8988T (cell line): Measurements from ENCODE around the gene CNNM4.
"Not testable (repeated sequence)": the region's sequence is repeated elsewhere in the genome, so short reads cannot be mapped to it uniquely, and the experiment has no call there.

Source experiments
- DNase-seq: peaks from one replicate; pipeline ENCODE4 v3.0.0; 2011

The CNNM4 gene

GRCh38 chr2:96796497-96796896 is 35.8 kb downstream of the CNNM4 start:
- DNase-seq, result not testable (repeated sequence)

- no peak for DNase-seq
Observed at GRCh38 chr2:96797066-96797625, 36.4 kb downstream of the CNNM4 start.

- DNase-seq, result no peak
Observed at GRCh38 chr2:96798733-96799622, 38.3 kb downstream of the CNNM4 start.

GRCh38 chr2:96799623-96799935 is 38.9 kb downstream of the CNNM4 start:
- no peak for DNase-seq

GRCh38 chr2:96800061-96801004 is 39.6 kb downstream of the CNNM4 start:
- DNase-seq, result no peak

- peak; percentile 89 for DNase-seq
Observed at GRCh38 chr2:96801005-96801785, 40.5 kb downstream of the CNNM4 start.

GRCh38 chr2:96801786-96802595 is 41.3 kb downstream of the CNNM4 start:
- no peak for DNase-seq

GRCh38 chr2:96802721-96803120 is 42.0 kb downstream of the CNNM4 start:
- no peak for DNase-seq

- no peak for DNase-seq
Observed at GRCh38 chr2:96804986-96805385, 44.3 kb downstream of the CNNM4 start.

GRCh38 chr2:96805946-96806345 is 45.2 kb downstream of the CNNM4 start:
- not testable (repeated sequence) for DNase-seq

GRCh38 chr2:96806468-96807126 is 45.9 kb downstream of the CNNM4 start:
- no peak for DNase-seq

GRCh38 chr2:96807127-96807471 is 46.4 kb downstream of the CNNM4 start:
- DNase-seq, result no peak

- no peak for DNase-seq
Observed at GRCh38 chr2:96808176-96808837, 47.6 kb downstream of the CNNM4 start.

- no peak for DNase-seq
Observed at GRCh38 chr2:96809216-96809882, 48.6 kb downstream of the CNNM4 start.

GRCh38 chr2:96809951-96810782 is 49.5 kb downstream of the CNNM4 start:
- no peak for DNase-seq

GRCh38 chr2:96810783-96811192 is 50.1 kb downstream of the CNNM4 start:
- DNase-seq, result no peak

- no peak for DNase-seq
Observed at GRCh38 chr2:96811917-96812316, 51.2 kb downstream of the CNNM4 start.

- no peak for DNase-seq
Observed at GRCh38 chr2:96813656-96814055, 53.0 kb downstream of the CNNM4 start.
